Skeletal muscle cell (primary cell): ENCODE data around the gene MT1E.
"Not testable (repeated sequence)": the region's sequence is repeated elsewhere in the genome, so short reads cannot be mapped to it uniquely, and the experiment has no call there.

Source experiments
- DNase-seq: peaks from one replicate; pipeline ENCODE4 v3.0.0-alpha.2; 2010; ENCODE audit warnings: low read depth
- H3K4me3 ChIP-seq: 2 replicates; pipeline ENCODE4 v1.5.1; 2011; ENCODE audit warnings: low read depth, mild to moderate bottlenecking, control low read depth, low read length, moderate library complexity

Gene MT1E

DNA sequence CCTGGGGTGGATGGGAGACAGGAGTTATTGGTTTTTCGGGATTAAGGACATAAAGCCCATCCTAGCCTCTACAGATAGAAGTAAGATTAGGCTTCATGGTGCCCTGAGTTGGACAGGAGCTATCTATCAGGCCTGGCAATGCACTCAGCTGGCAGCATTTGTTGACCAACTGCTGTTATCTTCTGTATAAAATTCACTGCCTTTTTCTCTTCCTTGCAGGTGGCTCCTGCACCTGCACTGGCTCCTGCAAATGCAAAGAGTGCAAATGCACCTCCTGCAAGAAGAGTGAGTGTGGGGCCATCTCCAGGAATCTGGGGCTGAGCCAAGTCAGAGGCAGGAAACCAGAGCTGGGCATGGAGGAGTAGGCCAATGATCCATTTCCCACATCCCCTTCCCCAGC is 13.5 kb downstream of the MT1E start:
- no peak overlapping the region for H3K4me3 ChIP-seq

DNA sequence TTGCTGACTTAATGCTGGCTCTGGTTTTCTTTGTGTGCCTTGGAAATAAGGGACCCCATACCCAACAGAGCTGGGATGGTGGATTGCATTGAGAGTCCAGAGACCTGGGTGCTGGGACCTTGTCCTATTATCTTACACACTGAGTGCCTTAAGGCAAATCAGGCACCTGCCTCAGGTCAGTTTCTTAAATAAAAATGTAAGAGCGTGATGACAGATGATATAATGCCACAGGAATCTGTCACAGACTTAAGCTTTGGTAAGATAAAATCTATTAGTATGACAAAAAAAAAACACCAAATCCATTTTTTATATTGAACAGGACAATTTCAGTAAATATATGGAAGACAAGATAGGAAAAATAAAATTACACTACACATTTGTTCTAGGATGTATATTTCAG is 14.5 kb downstream of the MT1E start:
- no peak overlapping the region for H3K4me3 ChIP-seq
- DNase-seq, result no peak

More for the DNA sequence above, 13.5 kb downstream of the MT1E start:
- DNase-seq, result no peak

DNA sequence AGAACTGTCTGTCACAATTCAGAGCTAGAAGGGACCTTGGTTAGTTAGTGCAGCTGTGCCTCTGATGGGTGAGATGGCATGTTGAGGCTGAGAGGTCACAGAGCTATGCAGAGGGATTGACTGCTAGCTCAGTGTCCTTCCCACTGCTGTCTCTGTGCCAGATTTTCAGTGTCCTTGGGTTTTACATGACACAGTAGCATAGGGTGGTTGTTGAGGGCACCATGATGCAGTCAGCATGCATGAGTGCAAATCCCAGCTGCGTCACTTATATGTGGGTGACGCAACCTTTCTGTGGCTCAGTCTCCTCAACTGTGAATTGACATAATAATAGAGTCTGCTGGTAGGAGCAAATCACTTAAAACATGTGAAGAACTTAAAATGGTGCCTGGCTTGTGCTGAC is 15.6 kb downstream of the MT1E start:
- no peak overlapping the region for H3K4me3 ChIP-seq
- no peak for DNase-seq

DNA sequence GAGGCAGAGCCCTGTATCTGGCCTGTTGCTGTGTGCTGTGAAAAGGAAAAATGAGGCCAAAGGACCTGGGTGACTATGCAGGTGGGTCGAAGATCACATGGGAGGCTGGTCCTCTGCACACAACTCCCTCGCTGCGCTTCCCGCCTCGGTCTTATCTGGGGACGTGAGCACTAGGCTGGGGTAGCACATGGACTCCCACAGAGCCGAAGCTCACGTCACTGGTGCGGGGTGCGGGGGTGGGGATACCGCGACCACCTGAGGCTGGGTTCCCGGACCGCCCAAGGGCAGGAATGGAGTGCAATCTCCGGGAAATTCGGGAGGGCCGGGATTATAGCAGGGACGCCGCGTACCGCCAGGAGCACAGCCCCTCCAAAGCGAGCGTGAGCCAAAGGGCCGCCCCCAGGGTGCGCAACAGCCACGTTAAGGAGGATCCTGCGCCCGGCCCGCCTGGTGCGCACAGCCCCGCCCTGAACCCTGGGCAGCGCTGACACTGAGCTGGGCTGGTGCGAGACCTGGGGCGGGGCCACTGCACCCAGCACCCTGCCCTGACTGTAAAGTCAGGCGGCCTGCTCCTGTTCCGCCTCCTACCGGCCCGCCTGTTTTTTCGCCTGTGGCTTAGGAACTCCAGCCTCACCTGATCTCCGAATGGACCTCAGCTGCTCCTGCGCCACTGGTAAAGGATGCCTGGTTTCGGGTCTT is 17.6 kb downstream of the MT1E start:
- peak overlapping the region; percentile 22 for H3K4me3 ChIP-seq
- no peak for DNase-seq

DNA sequence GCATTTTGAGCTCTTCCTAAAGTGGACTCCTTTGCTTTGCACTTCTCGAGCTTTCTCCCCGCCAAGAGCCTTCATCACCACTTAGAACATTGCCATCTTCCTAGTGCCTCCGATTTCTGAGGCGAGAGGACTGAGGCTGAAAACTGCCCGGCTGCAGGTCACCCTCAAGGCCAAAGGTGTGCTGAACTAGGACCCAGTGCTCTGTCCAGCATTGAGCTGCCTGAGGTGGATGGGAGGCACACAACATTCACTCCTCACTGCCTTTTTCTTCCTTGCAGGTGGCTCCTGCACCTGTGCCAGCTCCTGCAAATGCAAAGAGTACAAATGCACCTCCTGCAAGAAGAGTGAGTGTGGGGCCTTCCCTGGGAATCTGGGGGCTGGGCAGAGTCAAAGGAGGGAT is 18.3 kb downstream of the MT1E start:
- no peak for DNase-seq
- no peak overlapping the region for H3K4me3 ChIP-seq

DNA sequence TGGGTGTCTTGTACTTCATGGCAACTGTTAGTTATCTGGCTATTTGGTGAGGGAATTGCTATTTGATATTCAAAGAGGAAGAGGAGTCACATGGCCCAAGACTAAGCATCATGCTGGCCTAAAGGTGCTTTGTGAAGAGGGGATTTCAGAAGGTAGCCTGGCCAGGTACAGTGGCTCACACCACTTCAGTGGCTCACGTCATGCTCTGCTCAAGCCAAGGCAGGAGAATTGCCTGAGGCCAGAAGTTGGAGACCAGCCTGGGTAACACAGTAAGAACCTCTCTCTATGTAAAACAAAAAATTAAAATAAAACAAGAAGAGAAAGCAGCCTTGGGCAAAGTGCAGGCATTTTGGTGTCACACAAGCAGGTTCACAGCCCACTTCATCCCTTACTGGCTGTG is 19.7 kb downstream of the MT1E start:
- DNase-seq, result no peak
- no peak overlapping the region for H3K4me3 ChIP-seq

DNA sequence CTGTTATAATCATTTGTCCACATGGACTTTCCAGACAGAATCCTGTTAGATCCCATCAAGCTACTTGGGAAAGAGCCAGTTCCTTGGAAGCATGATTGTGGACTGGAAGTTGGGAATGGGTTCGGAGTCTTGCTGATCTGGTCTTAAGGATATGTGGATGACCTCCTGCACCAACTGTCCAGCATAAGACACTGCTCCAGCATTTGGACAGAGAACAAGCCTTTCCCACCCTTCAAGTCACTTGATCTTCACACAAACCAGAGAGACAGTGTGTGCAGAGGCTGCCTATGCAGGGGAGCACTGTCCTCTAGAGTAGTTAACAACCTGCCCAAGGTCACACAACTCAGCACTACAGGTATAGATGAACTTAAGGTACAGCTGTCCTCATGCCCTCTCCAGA is 20.3 kb downstream of the MT1E start:
- DNase-seq, result no peak
- H3K4me3 ChIP-seq, result no peak overlapping the region

DNA sequence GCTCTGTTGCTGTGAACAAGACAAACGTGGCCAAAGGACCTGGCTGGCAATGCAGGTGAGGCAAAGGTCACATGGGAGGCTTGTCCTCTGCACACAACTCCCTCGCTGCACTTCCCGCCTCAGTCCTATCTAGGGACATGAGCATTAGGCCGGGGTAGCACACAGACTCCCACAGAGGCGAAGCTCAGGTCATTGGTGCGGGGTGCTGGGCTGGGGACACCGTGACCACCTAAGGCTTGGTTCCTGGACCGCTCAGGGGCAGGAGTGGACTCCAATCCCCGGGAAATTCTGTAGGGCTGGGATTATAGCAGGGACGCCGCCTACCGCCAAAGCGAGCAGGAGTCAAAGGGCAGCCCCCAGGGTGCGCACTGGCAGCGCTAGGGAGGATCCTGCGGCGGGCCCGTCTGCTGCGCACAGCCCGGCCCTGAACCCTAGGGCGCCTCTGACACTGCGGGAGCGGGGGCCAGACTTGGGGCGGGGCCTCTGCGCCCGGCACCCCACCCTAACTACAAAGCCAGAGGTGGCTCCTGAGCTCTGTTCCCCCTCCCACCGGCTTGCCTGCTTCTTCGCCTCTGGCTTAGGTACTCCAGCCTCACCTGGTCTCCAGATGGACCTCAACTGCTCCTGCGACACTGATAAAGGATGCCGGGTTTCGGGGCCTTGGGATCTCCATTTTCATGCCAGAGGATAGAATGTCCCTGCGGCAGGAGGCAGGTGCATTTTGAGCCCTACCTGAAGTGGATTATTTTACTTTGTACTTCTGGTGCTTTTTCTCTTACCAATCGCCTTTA is 22.3 kb downstream of the MT1E start:
- no peak for DNase-seq
- no peak overlapping the region for H3K4me3 ChIP-seq

DNA sequence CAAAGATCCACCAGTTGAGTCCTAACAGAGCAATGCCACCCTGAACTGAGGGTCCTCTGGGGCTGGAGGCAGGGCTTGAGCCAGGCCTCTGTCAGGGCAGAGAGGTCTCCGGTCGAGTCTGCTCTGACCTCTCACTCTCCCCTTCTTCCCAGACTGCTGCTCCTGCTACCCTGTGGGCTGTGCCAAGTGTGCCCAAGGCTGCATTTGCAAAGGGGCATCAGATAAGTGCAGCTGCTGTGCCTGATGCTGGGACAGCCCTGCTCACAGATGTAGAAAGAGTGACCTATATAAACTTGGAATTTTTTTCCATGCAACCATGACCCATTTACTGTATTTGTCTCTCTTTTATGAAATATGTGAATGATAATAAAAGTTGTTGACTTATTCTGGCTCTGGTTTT is 23.7 kb downstream of the MT1E start:
- H3K4me3 ChIP-seq, result no peak overlapping the region
- no peak for DNase-seq

DNA sequence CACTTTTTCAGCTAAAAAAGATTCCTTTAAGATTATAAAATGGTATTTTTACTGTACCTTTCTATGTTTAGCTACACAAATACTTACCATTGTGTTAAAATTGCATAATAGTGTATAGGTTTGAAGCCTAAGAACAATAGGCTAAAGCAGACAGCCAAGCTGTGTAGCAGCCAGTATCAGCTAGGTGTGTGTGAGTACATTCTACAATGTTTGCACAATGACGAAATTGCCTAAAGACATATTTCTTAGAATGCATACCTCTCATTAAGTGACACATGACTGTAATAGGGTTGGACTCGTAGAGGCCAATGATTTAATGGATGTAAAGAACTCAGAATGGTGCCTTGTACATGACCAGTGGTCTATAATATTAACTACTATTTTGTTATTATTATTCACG is 24.2 kb downstream of the MT1E start:
- H3K4me3 ChIP-seq, result no peak overlapping the region
- no peak for DNase-seq

DNA sequence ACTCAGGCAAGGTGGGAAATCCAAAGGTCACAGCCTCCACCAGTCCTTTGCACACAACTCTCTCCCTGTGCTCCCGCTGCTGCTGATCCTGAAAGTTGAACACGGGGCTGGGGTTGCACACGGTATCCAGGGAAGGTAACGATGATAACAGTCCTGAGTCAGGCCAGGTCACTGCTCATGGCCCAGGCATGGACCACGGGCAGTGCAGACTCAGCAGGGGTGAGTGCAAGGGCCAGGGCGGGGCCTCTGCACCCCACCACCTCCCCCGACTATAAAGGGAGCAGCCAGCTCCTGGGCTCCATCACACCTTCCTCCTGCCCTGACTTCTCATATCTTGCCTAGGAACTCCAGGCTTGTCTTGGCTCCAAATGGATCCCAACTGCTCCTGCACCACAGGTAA is 26.0 kb downstream of the MT1E start, which contains the start of gene MT1B:
MT1B (plus strand) TSS at position 301 of the 400 bp plus-strand sequence; CDS start at position 369, 68 bp downstream.
- no peak within 1 kb of the TSS for H3K4me3 ChIP-seq
- no peak for DNase-seq

DNA sequence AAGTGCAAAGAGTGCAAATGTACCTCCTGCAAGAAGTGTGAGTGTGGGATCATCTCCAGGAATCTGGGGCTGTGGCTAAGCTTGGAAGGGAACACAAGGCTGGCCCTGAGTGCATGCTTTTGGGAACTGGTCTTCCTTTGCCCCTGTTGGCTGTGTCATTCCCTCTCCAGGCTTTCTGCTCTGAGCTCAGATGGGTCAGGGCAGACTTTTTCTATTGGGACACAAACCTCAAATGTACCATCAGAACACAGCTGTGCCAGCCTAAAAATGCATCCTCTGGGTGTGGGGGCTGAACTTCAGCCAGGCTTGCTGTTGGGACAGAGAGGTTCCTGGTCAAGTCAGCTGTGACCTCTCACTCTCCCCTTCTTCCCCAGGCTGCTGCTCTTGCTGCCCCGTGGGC is 27.0 kb downstream of the MT1E start:
- no peak overlapping the region for H3K4me3 ChIP-seq
- no peak for DNase-seq

DNA sequence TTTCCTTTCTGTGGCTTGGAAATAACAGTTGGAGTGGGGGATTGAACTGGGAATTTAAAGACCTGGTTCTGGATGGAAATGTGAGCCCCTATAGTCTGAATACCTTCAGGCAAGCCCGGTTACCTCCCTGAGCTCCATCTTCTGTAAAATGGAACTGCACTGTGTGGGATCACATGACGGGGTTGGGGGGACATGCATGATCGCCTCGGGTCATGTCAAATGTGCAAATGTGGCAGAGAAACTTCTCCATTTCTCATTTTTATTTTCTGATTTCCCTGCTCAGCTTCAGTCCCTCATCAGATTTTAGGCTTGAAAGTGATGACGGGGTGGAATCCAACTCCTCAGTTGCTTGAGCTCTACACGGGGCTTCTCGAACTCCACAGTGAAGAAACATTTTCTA is 27.6 kb downstream of the MT1E start:
- no peak overlapping the region for H3K4me3 ChIP-seq
- DNase-seq, result no peak

DNA sequence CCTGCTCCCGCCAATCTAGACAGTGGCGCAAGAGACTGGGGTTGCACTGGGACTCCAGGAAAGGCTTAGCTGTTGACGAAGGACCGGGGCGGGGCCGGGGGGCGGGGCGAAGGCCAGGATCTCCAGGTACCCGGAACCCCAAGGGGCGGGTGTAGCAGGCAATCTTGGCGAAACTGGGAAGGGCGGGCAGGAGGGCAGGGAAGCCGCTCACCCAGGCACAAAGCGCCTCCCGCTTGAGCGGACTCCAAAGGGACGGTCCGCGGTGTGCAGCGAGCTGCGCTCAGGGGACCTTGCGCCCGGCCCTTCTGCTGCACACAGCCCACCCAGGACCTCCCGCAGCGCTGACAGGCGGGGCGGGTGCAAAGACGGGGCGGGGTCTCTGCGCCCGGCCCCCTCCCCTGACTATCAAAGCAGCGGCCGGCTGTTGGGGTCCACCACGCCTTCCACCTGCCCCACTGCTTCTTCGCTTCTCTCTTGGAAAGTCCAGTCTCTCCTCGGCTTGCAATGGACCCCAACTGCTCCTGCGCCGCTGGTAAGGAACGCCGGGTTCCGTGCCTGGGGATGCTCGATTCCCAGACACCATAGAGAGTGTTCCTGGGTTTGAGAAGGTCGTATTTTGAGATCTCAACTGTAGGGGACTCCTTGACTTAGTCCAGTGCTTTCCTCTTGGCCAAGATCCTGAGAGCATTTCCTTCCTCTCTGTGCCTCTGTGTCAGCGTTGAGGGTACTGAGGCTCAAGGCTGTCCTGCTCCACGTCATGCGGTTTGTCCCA is 32.2 kb downstream of the MT1E start, which contains the start of gene MT1F:
MT1F (plus strand) TSS at position 405 of the 772 bp plus-strand sequence; CDS start at position 505, 100 bp downstream.
- H3K4me3 ChIP-seq, result peak within 1 kb of the TSS; percentile 44
- DNase-seq, result no peak

DNA sequence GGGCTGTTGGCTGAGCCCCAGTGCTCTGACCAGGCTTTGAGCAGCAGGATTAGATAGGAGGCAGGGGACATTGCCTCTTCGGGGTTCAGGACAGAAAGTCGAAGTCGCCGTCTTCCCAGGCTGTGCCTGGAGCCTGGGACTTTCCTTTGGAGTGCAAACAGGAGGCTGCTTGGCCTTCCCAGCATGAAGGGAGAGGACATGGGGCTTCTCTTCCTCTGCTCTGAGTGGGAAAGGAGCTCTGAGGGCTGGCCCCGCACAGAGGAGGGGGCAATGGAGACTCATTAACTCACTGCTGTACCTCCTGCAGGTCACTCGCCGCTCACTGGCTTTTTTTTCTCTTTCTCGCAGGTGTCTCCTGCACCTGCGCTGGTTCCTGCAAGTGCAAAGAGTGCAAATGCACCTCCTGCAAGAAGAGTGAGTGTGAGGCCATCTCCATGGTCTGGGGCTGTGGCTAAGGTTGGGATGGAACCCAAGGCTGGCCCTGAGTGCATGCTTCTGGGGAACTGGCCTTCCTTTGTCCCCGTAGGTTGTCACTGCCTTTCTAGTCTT is 32.8 kb downstream of the MT1E start:
- DNase-seq, result no peak
- peak overlapping the region; percentile 44 for H3K4me3 ChIP-seq

DNA sequence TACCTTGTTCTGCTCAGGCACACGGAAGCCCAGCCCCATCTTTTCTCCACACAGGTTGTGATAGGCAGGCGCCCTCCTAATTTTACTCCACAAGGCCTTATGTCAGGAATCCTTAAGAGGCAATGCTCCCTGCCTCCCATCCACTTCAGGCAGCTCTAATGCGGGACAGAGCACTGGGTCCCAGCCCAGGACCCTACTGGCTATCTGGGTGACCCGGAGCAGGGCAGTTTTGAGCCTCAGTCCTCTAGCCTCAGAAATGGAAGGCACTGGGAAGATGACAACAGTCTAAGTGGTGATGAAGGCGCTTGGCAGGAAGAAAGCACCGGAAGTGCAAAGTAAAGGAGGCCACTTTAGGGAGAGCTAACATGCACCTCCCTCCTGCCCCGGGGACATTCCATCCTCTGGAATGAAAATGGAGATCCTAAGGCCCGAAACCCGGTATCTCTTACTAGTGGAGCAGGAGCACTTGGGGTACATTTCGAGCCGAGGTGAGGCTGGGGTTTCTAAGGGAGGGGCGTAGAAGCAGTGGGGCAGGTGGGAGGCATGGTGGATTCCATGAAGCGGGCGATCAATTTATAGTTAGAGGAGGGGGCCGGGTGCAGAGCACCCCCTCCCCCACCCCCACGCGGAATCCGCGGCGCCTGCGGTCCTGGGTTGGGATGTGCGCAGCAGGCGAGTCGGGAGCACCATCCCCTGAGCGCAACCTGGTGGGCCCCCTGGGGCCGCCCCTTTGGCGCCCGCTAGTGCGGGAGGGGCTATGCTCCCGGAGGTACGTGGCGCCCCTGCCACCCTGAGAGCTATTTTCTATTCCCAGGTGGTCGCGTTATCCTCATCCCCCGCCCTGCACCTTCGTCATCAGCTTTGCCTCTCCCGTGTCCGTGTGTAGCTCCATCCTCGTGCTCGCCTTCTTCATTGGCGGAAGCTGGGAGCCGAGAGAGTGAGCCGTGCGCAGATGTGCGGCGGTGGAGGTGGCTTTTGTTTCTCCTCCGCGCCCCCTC is 37.1 kb downstream of the MT1E start:
- DNase-seq, result no peak
- H3K4me3 ChIP-seq, result peak overlapping the region; percentile 14

DNA sequence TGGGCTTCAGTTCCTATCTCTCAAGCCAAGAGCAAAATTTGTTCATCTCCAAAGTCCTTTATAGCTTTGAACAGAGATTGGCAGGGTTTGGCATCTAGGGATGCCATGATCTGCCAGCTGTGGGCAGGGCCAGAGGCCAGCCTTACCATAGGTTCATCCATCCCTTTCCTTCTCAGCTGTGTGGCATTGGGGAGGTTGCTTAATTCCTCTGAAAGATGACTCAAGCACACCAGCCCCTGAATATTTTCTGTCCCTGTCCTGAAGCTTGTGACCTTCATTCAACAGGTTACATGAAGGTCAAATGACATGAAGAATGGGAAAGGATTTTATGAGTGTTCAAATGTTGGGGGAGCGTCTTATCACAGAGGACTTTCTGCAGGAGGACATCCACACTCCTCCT is 38.9 kb downstream of the MT1E start:
- DNase-seq, result no peak
- no peak overlapping the region for H3K4me3 ChIP-seq

DNA sequence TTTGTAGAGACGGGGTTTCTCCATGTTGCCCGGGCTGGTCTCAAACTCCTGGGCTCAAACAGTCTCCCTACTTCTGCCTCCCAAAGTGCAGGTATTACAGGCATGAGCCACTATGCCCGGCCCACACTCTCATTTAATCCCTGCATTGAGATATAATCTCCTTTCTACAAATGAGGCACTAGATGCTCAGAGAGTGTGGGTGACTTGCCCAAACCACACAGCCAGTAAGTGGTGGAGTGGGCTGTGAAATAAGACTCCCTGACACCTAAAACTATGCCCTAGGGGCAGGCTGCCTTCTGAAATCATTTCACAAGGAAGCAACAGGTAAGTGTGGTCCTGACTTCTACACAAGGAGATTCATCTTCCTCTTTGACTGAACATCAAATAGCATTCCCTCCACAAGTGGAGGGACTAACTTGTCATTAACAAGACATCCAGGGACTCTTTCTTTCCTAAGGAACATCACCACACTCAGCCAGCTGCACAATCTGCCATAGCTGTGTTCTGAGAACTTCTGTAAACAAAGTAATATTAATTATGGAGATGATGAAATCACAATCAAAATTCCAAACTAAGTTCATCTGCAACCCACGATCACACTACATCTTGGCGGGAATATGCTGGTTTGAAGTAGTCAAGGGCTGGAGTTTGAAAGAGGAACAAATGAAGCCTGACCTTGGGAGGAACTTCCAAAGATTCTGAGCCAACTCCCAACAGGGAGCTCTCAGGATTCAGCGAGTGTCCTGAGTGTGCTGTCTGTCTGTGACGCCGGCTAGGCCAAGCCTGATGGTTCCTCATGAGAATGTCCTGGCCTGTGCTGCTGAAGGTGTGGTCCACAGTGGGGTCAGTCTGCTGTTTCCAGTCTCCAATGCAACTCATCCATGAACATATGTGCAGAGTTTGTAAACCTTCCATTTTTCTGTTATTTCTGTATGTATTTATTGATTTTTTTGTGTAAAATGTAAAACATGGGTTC is 40.0 kb downstream of the MT1E start:
- not testable (repeated sequence) for DNase-seq, H3K4me3 ChIP-seq
